HG02885 (cell line): ENCODE measurements around the gene EVI5.
A peak's percentile ranks its signal among the peaks of the same experiment; 100 is the strongest.

Source experiments
- ATAC-seq: cut with Tn5 transposase; IDR thresholded peaks from one replicate; pipeline ENCODE4 v1.9.1; 2021; ENCODE audit warnings: mild to moderate bottlenecking; ENCODE audit not compliant: unreplicated experiment, poor library complexity

EVI5 gene

GRCh38 chr1:92473781-92474495 is 311.0 kb downstream of the EVI5 start:
- ATAC-seq: peak; percentile 85

GRCh38 chr1:92470216-92470615 is 314.7 kb downstream of the EVI5 start:
- no peak for ATAC-seq

- ATAC-seq: no peak
Observed at GRCh38 chr1:92466683-92467352, 318.1 kb downstream of the EVI5 start.

GRCh38 chr1:92465256-92465647 is 319.7 kb downstream of the EVI5 start:
- no peak for ATAC-seq

- no peak for ATAC-seq
Observed at GRCh38 chr1:92464588-92465255, 320.2 kb downstream of the EVI5 start.

GRCh38 chr1:92461364-92462097 is 323.4 kb downstream of the EVI5 start:
- peak; percentile 79 for ATAC-seq

GRCh38 chr1:92459871-92460320 is 325.0 kb downstream of the EVI5 start:
- ATAC-seq: no peak
